ENCODE results near the gene SIK3. TPM values are rescaled to one million over a fixed set of nuclear protein-coding genes. Genes with fewer than 3 reads are reported as not detected.

SIK3 gene
- total RNA-seq, 1 donor from 2014 or later, result 27.3 TPM

DNA sequence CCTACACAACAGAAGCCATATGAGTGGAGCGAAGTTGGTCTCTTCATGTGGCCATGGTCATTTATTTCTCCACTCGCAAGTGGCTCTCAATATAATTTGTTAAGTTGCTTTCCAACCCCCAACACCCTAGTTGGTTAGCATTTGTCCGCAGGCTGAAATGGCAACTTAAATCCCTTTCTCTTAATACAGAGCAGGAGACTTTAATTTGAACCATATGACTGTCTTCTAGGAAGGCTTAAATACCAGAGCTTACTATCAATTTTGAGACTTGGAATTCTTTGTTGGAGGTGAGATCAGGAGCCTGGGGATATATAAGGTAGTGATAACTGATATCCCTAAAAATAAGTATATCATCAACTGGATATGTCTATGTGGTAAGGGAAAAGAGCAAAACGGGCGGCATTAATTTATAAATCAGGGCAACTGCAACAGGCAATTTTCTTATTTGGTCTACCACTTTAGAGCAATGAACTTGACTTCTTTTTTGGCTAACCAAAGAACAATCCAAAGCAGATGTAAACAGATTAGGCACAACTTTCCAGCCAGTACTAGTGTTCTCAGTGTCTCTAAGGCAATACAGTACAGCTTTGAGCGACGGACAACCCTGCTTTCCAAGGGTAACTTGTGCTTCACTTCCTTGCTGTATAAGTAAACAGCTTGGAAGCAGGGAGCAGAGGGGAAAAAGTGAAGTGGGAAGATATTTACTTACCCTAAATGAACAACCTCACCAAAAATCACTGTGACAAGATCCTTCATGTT lies 186.1 kb downstream of the SIK3 start:
- FAIRE-seq, result no peak
- no peak for DNase-seq (ENCODE audit: low spot score in 2 of 2)

DNA sequence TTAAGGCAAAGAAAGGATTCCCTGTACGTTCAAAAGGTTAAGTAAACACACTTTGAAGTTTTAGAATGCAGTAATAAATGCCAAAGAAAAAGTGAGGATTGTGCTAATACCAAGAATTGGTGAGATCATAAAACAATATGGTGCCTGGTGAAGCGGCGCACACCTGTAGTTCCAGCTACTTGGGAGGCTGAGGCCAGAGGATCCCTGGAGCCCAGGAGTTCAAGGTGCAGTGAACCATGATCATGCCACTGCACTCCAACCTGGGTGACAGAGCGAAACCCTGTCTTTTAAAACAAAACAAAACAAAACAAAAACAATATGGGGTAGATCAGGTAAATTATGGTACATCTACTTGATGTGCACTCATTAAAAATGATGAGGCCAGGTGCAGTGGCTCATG lies 187.4 kb downstream of the SIK3 start:
- no peak for FAIRE-seq

DNA sequence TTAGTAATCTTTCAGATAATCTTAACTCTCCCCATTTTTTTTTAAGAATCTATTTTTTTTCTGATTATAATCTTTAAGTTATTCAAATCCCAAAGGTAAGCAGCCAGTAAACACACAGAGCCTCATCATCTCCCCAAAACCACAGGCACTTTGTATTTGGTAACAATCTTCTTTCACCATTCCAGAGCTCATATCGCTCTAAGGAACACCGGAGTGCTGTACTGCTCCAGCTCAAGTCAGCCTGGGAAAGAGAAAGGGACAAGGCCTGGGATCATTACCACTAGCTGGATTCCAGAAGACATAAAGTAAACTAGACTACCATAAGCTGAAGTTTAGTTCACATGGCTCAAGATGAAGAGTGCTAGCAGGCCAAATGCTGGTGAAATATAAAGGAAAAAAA lies 187.8 kb downstream of the SIK3 start:
- FAIRE-seq (no peak), DNase-seq (ENCODE audit: low spot score in 2 of 2) (no peak)

More for the DNA sequence above, 187.4 kb downstream of the SIK3 start:
- no peak for DNase-seq (ENCODE audit: low spot score in 2 of 2)

DNA sequence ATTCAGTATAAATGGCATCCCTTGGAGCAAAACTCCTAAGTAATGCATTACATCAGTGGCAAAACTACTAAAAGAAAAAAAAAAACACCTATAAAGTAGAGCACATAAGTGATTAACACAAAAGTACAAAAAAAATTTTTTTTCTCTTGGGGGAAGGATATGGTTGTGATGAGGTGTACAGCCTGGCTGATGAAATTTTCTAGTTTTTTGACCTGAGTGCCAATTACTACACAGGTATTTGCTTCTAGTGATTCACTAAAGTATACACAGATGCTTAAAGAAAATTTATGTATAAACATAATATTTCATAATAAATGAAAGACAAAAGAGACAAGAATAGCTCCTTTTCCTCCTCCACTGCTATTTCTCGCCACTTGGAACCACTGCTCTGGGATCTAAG lies 189.0 kb downstream of the SIK3 start:
- DNase-seq (ENCODE audit: low spot score in 2 of 2), result no peak
- no peak for FAIRE-seq

DNA sequence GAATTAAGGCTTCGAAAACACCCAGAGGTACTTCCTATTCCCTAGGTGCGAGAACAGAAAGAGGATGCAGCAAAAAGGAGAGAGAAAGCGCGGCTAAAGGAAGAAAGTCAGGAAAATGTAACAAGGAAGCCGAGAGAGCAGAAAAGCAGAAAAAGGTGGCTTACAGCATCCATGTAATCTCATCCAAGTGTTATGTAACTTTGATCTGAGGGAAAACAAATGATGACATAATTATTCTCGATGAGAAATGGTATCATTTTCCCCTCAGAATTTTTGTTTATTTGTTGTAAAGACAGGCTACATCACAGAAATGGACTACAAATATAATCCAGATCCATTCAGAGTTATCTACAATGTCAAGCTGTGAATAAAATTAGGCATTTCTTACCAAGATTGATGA lies 191.7 kb downstream of the SIK3 start:
- no peak for DNase-seq (ENCODE audit: low spot score in 2 of 2)
- FAIRE-seq, result no peak

DNA sequence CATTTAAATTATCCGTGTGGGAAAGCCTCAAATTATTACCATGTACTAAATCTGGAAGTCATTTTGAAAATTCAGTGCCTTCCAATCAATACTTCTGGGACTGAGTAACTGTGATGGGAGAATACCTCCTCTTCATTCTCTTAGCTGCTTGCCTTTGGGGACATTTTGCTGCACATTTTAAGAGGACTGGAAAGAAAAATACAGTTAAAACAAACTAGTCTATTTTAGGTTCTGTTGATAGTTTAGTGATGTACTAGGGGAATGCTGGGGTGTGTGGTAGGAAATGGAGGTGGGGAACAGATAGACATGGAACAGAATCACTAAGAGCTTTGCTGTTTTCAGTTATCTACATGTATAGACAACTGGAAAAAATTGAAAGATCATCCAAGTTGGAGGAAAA lies 195.1 kb downstream of the SIK3 start:
- no peak for DNase-seq (ENCODE audit: low spot score in 2 of 2)
- no peak for FAIRE-seq

DNA sequence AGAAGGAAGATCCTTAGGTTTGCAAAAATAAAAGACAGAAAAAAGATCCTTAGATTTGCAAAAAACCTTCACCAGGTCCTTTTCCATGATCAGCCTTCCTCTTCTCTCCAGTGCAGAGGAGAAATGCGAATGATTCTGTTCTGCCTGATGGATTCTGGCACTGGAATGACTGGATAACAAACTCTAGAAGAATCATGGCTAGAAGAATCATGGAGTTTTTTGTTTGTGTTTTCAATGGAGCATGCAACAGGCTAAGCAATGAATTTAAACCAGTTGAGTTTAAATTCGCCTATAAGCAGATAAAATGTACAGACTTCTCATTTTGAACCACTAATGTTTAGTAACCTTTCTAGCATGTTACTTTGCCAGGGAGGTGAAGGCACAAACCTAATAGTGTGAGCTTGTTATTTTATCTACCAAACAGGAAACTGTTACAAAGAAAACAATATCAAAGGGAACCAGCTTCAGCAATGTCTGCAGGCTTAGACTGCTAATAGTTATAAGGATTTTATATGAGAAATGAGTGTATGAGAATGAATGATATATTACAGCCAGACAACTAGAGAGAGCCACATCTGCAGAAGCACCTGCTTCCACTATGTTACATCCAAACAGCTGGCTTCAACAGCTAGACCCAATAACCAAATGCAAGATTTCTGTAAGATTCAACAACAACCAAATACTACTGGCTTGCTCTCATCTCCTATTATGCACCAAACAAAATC lies 196.1 kb downstream of the SIK3 start:
- FAIRE-seq, result no peak
- DNase-seq (ENCODE audit: low spot score in 2 of 2), result no peak

DNA sequence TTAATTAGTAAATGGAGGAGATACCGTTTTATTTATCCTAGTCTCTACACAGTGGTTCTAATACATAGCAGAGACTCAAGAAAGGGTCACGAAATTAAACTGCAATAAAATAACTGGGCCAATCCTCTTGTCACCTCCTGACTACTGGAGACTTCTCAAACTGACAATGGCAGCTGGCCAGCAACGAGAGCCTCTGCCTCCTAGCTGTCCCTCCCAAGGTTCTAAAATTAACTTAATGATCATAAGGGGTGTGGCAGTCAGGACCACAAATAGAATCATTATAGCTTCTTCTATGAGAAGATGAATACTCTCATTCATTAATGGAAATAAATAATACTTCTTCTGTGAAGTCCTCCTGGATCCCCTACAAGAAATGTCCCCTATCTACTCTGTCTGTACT lies 197.0 kb downstream of the SIK3 start:
- FAIRE-seq, result no peak
- DNase-seq (ENCODE audit: low spot score in 2 of 2), result no peak

DNA sequence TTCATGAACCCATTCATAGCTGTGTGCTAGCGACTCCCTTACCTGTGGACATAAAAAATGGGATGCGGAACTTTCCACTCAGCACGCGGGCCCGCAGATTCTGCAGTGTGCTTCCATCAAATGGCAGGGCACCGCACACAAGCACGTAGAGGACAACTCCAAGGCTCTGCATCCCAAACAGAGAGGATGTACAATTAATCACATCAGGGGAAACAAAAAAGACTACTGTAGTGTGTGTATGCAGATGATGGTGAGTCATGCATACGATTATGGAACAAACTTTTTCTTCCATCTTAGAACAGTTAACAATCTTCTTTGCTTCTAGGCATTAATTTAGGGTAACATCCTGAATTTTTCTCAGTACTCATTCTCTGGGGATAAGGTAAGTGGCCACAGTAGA lies 202.0 kb downstream of the SIK3 start:
- FAIRE-seq, result no peak
- DNase-seq (ENCODE audit: low spot score in 2 of 2), result no peak

DNA sequence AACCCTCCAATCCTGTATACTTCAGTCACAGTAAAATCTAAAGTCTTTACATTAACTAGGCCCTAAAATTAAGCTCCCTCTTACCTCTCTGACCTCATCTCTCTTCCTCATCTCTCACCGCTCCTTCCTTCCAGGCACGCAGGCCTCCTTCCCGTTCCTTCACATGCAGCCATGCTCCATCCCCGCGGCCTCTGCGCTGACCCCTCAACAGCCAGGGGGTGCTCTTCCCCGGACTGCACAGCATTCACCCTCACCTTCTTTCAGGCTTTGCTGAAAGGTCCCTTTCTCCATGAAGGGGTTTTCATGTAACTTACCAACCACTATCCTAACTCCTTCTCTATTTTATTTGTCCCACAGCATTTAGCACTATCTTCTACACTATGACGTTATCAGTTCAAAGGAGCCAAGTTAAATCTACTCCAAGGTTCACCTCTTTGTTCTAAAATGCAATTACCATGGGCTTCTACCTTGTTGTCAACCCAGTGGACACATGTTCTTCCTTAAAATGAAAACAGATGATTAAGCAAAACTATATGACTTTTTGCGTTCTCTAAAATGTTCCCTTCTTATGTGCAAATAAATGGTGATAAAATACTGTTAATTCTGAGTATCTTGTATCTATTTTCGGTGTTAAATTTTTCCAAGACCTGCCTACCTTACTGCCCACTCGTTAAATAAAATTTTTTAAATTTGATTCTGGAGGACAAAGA lies 203.0 kb downstream of the SIK3 start:
- no peak for FAIRE-seq
- no peak for DNase-seq (ENCODE audit: low spot score in 2 of 2)

DNA sequence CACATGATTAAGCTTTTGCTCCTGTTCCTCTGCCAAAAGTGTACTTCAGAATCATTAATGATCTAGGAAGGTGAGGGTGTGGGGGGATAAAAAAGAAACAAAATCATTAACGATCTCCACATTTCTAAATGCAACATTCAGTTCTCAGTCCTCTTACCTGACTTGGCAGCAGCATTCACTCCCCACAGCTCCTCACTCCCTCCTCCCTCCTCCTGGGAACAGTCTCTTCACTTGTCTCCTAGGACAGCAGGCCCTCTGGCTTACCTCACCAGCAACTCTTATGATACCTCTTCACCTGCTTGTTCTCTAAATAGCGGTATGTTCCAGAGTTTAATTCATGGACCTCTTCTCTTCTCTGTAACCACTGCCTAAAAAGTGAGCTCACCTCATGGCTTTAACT lies 204.3 kb downstream of the SIK3 start:
- no peak for FAIRE-seq
- DNase-seq (ENCODE audit: low spot score in 2 of 2), result no peak

DNA sequence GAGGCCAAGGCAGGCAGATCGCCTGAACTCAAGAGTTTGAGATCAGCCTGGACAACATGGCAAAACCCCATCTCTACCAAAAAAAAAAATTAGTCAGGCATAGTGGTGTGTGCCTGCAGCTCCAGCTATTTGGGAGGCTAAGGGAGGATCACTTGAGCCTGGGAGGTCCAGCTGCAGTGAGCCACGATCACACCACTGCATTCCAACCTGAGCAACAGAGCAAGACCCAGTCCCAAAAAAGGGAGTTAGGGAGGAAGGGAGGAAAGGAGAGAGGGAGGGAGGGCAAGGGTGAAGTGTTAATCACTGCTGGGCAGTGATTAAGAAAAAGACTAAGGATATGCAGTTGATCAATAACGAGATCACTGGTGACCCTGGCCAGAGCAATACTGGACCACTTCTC lies 204.8 kb downstream of the SIK3 start:
- FAIRE-seq (no peak), DNase-seq (ENCODE audit: low spot score in 2 of 2) (no peak)

DNA sequence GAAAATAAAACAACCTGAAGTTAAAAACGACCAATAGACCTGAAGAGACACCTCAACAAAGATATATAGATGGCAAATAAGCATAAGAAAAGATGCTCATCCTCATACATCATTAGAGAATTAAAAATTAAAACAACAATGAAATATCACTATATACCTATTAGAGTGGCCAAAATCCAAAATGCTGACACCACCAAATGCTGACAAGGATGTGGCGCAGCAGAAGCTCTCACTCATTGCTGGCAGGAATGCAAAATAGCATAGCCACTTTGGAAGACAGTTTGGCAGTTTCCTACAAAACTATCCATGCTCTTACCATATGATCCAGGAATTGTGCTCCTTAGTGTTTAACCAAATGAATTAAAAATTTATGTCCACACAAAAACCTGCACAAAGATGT lies 205.9 kb downstream of the SIK3 start:
- FAIRE-seq (no peak), DNase-seq (ENCODE audit: low spot score in 2 of 2) (no peak)

DNA sequence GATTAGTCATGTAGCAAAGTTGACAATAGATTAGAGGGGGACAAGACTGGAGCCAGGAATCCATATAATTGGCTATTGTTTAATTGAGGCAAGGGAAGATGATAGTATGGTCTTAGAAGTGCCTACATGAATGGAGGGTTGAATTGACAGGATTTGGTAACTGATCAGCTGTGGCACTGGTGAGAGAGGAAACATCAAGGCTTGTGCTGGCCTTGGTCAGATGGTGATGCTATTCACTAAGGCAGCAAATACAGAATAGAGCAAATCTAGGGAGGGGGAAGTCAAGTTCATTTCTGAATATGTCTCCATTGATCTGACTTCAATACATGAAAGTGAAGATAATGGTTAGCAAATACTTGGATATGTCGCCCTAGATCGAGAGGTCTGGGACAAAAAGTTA lies 206.5 kb downstream of the SIK3 start:
- no peak for DNase-seq (ENCODE audit: low spot score in 2 of 2)

DNA sequence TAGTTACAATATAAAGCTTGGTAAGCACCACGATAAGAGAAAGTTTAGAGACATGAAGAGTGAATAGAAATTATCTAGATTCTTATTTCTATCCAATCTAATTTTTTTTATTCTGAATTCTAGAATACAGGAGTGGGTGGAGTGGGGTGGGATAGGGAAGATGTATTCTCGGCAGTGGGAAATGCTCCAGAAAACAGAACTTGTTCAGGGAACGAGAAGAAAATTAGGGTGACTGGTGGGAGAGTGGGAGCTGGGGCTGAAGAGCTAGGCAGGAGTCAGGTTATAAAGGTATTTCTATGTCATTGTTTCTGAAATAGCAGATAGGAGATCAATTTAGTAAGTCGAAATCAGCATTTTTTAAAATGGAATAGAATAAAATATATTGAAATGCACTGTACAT lies 207.6 kb downstream of the SIK3 start:
- DNase-seq (ENCODE audit: low spot score in 2 of 2) (no peak), FAIRE-seq (no peak)

More for the DNA sequence above, 206.5 kb downstream of the SIK3 start:
- FAIRE-seq, result no peak

DNA sequence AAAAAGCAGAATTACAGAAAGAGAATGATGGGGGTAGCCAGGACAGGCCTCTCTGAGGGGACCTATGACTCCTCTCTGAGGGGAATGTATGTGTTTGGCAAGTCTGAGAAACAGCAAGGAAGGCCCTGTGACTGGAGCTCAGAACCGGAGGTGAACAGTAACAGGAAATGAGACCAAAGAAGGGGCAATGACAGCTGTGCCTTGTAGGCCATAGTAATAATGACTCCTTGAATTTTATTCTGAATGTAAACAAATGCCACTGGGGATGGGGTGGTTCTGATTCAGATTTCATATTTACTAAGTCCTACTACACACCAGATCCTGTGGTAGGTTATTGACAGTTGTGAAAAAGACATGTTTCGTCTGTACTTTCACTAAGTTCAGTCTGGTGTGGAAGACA lies 208.0 kb downstream of the SIK3 start:
- no peak for FAIRE-seq
- DNase-seq (ENCODE audit: low spot score in 2 of 2), result no peak

DNA sequence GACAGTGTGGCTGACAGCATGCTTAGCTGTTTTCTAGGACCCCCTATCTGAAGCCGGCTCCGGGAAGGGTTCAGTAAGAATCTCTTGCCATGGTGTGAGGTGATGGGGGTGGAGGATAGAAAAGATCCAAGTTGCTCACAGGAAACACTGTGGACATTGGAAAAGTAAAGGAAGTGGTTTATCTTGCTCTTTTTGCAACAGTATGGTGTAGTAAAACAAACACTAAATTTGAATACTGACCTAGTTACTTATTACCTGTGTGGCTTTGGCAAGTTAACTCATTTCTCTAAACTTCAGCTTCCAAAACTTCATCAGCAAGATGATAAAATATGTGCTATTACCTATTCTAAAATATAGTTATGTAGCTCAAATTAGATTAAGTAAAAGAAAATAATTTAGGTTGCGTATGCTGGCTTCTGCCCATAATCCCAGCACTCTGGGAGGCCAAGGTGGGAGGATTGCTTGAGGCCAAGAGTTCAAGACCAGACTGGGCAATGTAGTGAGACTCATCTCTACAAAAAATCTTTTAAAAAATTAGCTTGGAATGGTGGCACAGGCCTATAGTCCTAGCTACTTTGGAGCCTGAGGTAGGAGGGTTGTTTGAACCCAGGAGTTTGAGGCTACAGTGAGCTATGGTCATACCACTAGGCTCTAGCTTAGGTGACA lies 209.2 kb downstream of the SIK3 start:
- DNase-seq (ENCODE audit: low spot score in 2 of 2) (no peak), FAIRE-seq (no peak)

DNA sequence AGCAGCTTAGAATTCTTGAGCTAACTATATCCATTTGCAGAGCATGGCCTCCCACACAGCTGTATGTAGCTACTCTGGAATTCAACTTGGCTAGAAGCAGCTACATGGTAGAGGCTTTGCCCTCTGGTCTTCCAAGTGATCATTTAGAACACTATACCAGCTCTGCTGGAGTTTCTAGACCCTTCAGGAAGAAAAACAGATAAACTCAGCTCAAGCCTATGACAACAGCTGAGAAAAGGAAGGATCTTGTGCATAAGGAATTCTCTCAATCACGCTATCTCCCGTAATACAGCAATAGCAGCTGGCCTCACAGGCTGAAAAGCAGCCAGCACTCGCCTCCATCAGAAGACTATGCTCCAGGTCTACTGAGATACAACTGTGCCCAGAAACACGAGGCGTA lies 210.2 kb downstream of the SIK3 start:
- FAIRE-seq (no peak), DNase-seq (ENCODE audit: low spot score in 2 of 2) (no peak)

DNA sequence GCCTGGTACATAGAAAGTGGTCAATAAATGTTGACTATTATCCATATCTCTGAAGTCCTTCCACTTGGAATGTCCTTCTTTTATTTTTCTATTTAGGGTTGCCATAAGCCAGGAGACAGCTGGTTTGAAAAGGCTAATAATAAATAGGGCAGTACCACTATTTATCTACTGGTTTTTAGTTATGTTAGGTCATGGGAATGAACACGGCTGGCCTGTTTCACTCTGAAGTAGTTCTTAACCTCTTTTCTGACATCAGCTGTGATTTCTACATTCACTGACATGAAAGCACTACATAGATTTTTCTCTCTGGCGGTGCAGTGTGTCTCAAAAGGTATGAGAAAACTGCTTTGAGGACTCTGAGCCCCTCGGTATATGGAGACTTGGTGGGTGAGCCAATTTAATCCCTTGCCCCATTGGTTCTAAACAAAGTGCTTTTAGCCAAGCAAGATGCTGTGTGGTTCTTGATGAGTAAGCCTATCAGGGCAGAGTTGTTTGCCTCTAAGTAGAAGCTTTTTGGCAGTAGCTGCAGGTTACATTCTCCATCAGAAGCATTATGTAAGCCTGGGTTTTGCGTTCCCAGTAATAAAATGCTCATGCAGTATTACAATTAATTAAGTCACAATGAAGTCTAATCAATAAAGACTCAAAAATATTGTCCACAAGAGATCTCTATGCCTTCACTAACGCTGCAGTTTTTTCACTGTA lies 212.1 kb downstream of the SIK3 start:
- DNase-seq (ENCODE audit: low spot score in 2 of 2) (no peak), FAIRE-seq (no peak)

DNA sequence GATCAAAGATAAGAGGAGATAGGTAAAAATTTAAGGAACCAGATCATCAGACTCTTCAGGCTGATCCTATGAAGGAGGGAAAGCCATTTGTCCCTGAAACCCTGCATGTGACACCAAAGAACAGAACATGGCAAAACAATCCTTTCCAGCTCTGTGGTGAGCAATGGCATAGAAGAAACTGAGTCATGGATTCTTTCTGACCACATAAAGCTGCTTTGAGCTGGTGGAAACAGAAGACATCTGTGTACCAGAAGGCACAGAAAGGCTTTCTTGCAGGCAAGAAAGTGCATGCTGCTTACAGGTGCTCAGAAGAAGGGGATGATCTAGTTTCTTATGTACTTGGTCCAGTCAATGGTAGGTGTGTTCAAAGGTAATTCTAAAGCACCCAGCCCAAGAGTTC lies 215.8 kb downstream of the SIK3 start:
- DNase-seq (ENCODE audit: low spot score in 2 of 2) (no peak), FAIRE-seq (no peak)
